ENCODE data around the gene PRKACB. TPM values are rescaled to one million over a fixed set of nuclear protein-coding genes. Genes with fewer than 3 reads are reported as not detected.
A peak's percentile ranks its signal among the peaks of the same experiment; 100 is the strongest.

Gene PRKACB
- total and polyA plus RNA-seq, 2 experiments from 2014 or later = 14.6 to 28.0 TPM

DNA sequence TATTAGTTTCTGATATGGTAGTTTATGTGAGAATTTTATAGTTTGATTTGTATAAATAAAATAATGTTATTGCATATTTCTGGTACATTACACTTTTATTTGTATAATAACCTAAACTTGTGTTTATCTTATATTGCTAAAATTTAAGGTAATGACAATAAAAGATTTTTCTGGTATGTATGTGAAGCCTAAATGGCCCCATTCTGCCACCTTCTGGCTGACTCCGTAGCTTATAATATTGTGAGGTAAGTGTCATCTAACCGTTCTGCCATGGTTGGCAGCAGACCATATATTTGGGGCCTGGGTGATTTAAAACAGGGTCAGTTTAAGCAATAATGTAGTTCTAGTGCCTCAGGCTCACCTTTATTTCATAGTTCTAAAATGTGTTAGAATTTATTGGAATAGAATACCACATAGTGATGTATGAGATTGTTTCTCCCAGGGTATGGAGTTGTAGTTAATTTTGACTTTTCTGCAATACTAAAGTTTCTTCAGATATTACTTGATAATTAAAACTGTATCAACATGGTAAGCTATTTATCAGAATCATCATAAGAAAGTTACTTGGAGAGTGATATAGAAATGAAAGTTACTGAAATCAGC is 21.2 kb upstream of the PRKACB start:
- Histone ChIP-seq H3F3A (replicated peaks; ENCODE audit: low read depth) (no peaks in the 10 kb centered on the region), H2AFZ (no peak overlapping the region), H3K9me2 (ENCODE audit: insufficient read depth) (no peaks in the 10 kb centered on the region), H4K20me1 (replicated peaks; ENCODE audit: insufficient read depth) (no peaks in the 10 kb centered on the region), H3K79me2 (replicated peaks; ENCODE audit: insufficient read depth) (no peaks in the 10 kb centered on the region), H3K4me3 (no peak overlapping the region), H3K36me3 (ENCODE audit: insufficient read depth) (no peaks in the 10 kb centered on the region), H3K4me1 (ENCODE audit: insufficient read depth) (no peaks in the 10 kb centered on the region), H3K4me2 (no peak overlapping the region), H3K27me3 (ENCODE audit: insufficient read depth) (no peaks in the 10 kb centered on the region), H3K27ac (ENCODE audit: low read depth) (no peak overlapping the region)
- TF ChIP-seq EZH2phosphoT487 (IDR thresholded peaks at IDR 0.05; ENCODE audit: unreplicated experiment) = no peak
- peak; percentile 77 to 78 for TF ChIP-seq CTCF (conservative IDR thresholded peaks at IDR 0.05; ENCODE audit: low read depth in 2 of 2)
- no peak overlapping the region for H3K27ac Mint-ChIP-seq
- peak; percentile 69 for ATAC-seq
- DNase-seq (ENCODE audit: low spot score) = peak; percentile 69
- H3K27me3 Mint-ChIP-seq (ENCODE audit: insufficient read depth, low read depth, poor library complexity) = peaks cover 1% of the 10 kb centered on the region
- H3K4me1 Mint-ChIP-seq = peaks cover 5% of the 10 kb centered on the region; the same call in 2 of the 3 replicates
- H3K36me3 Mint-ChIP-seq (ENCODE audit: low read depth) = peaks cover 2% of the 10 kb centered on the region; the same call in 2 of the 3 replicates
- H3K4me3 Mint-ChIP-seq = no peak overlapping the region
- no peaks in the 10 kb centered on the region for H3K9me3 Mint-ChIP-seq

DNA sequence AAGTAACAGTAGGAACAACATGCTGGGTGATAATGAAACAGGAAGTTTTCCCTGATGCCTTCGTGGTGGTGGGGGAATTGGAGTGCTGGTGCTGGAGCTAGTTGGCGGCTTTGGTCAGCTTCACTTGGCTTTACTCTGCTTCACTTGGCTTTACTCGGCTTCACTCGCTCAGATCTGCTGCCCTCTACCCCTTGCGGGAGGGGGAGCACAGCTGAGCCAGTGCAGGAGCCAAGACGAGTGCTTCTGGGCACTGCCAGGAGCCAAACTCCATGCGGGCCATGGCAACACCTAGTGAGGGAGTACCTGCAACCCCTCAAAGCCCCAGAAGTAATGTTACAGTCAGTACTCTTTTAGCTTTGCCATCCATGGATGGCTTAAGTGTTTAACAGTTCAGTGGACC is 10.6 kb upstream of the PRKACB start:
- Histone ChIP-seq H2AFZ (no peak overlapping the region), H3K79me2 (replicated peaks; ENCODE audit: insufficient read depth) (no peaks in the 10 kb centered on the region), H3K4me1 (ENCODE audit: insufficient read depth) (no peaks in the 10 kb centered on the region), H3K9me2 (ENCODE audit: insufficient read depth) (no peaks in the 10 kb centered on the region), H3K4me3 (no peak overlapping the region), H4K20me1 (replicated peaks; ENCODE audit: insufficient read depth) (no peaks in the 10 kb centered on the region), H3K36me3 (ENCODE audit: insufficient read depth) (no peaks in the 10 kb centered on the region), H3K4me2 (no peak overlapping the region), H3F3A (replicated peaks; ENCODE audit: low read depth) (no peaks in the 10 kb centered on the region), H3K27me3 (ENCODE audit: insufficient read depth) (no peaks in the 10 kb centered on the region; the same call in 1 of the 2 replicates), H3K27ac (ENCODE audit: low read depth) (no peak overlapping the region)
- H3K4me1 Mint-ChIP-seq = no peaks in the 10 kb centered on the region
- H3K27ac Mint-ChIP-seq = no peak overlapping the region
- no peak overlapping the region for H3K4me3 Mint-ChIP-seq
- TF ChIP-seq CREB1 (CRISPR knock-in tag; IDR thresholded peaks at IDR 0.05; ENCODE audit: low read depth) (no peak), JUNB (IDR thresholded peaks at IDR 0.05; ENCODE audit: unreplicated experiment) (no peak), CTCF (conservative IDR thresholded peaks at IDR 0.05; ENCODE audit: low read depth in 2 of 2) (0 out of 4 replicates have a peak, but pooled peaks of 1 of the 2 experiments have one; percentile 12), ZNF331 (CRISPR knock-in tag; IDR thresholded peaks at IDR 0.05; ENCODE audit: low read depth) (no peak)
- TF ChIP-seq, protein P1, sequence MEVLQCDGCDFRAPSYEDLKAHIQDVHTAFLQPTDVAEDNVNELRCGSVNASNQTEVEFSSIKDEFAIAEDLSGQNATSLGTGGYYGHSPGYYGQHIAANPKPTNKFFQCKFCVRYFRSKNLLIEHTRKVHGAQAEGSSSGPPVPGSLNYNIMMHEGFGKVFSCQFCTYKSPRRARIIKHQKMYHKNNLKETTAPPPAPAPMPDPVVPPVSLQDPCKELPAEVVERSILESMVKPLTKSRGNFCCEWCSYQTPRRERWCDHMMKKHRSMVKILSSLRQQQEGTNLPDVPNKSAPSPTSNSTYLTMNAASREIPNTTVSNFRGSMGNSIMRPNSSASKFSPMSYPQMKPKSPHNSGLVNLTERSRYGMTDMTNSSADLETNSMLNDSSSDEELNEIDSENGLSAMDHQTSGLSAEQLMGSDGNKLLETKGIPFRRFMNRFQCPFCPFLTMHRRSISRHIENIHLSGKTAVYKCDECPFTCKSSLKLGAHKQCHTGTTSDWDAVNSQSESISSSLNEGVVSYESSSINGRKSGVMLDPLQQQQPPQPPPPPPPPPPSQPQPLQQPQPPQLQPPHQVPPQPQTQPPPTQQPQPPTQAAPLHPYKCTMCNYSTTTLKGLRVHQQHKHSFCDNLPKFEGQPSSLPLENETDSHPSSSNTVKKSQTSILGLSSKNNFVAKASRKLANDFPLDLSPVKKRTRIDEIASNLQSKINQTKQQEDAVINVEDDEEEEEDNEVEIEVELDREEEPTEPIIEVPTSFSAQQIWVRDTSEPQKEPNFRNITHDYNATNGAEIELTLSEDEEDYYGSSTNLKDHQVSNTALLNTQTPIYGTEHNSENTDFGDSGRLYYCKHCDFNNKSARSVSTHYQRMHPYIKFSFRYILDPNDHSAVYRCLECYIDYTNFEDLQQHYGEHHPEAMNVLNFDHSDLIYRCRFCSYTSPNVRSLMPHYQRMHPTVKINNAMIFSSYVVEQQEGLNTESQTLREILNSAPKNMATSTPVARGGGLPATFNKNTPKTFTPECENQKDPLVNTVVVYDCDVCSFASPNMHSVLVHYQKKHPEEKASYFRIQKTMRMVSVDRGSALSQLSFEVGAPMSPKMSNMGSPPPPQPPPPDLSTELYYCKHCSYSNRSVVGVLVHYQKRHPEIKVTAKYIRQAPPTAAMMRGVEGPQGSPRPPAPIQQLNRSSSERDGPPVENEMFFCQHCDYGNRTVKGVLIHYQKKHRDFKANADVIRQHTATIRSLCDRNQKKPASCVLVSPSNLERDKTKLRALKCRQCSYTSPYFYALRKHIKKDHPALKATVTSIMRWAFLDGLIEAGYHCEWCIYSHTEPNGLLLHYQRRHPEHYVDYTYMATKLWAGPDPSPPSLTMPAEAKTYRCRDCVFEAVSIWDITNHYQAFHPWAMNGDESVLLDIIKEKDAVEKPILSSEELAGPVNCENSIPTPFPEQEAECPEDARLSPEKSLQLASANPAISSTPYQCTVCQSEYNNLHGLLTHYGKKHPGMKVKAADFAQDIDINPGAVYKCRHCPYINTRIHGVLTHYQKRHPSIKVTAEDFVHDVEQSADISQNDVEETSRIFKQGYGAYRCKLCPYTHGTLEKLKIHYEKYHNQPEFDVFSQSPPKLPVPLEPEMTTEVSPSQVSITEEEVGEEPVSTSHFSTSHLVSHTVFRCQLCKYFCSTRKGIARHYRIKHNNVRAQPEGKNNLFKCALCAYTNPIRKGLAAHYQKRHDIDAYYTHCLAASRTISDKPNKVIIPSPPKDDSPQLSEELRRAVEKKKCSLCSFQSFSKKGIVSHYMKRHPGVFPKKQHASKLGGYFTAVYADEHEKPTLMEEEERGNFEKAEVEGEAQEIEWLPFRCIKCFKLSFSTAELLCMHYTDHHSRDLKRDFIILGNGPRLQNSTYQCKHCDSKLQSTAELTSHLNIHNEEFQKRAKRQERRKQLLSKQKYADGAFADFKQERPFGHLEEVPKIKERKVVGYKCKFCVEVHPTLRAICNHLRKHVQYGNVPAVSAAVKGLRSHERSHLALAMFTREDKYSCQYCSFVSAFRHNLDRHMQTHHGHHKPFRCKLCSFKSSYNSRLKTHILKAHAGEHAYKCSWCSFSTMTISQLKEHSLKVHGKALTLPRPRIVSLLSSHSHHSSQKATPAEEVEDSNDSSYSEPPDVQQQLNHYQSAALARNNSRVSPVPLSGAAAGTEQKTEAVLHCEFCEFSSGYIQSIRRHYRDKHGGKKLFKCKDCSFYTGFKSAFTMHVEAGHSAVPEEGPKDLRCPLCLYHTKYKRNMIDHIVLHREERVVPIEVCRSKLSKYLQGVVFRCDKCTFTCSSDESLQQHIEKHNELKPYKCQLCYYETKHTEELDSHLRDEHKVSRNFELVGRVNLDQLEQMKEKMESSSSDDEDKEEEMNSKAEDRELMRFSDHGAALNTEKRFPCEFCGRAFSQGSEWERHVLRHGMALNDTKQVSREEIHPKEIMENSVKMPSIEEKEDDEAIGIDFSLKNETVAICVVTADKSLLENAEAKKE (CRISPR knock-in tag; IDR thresholded peaks at IDR 0.05) = no peak
- ATAC-seq (peak; percentile 72), DNase-seq (ENCODE audit: low spot score) (peak; percentile 15)
- H3K27me3 Mint-ChIP-seq (ENCODE audit: insufficient read depth, low read depth, poor library complexity) = peaks cover 3% of the 10 kb centered on the region
- peaks cover 4% of the 10 kb centered on the region; the same call in 2 of the 3 replicates for H3K36me3 Mint-ChIP-seq (ENCODE audit: low read depth)
- H3K9me3 Mint-ChIP-seq = no peaks in the 10 kb centered on the region

All from GM23338 (cell line).